Lung (tissue), 12 donors: ENCODE measurements around the gene AMACR. TPM values are rescaled to one million over a fixed set of nuclear protein-coding genes. Genes with fewer than 3 reads are reported as not detected.

Source experiments
- ATAC-seq: fragments of 200-7000 bp; cut with Tn5 transposase; one replicate; pipeline ENCODE4 v1.9.1; 2020; ENCODE audit warnings: moderate number of reproducible peaks; ENCODE audit not compliant: insufficient read depth, low FRiP score
- DNase-seq, 3 donors: peaks; one replicate each; pipeline ENCODE4 v3.0.0-alpha.2; 2013 to 2017
- H3K27ac ChIP-seq, 2 donors: one replicate each; pipeline ENCODE4 v1.5.1; 2013; ENCODE audit warnings: mild to moderate bottlenecking in 2 of 2, moderate library complexity in 2 of 2, control low read depth in 1 of 2, inconsistent platforms in 1 of 2, low read depth in 1 of 2, low read length in 1 of 2
- H3K27me3 ChIP-seq, 3 donors: one replicate each; pipeline ENCODE4 v1.5.1; 2013; ENCODE audit warnings: low read length in 2 of 3; ENCODE audit not compliant: control insufficient read depth in 3 of 3, insufficient read depth in 3 of 3
- H3K36me3 ChIP-seq, 4 donors: one replicate each; pipeline ENCODE4 v1.5.1; 2013; ENCODE audit warnings: low read length in 4 of 4, mild to moderate bottlenecking in 1 of 4, moderate library complexity in 1 of 4; ENCODE audit not compliant: control insufficient read depth in 4 of 4, insufficient read depth in 4 of 4
- H3K4me1 ChIP-seq, 5 donors: one replicate each; pipeline ENCODE4 v1.5.1; 2013; ENCODE audit warnings: low read length in 5 of 5, mild to moderate bottlenecking in 2 of 5, moderate library complexity in 1 of 5; ENCODE audit not compliant: control insufficient read depth in 5 of 5, insufficient read depth in 5 of 5
- H3K4me3 ChIP-seq: one replicate; pipeline ENCODE4 v1.5.1; 2013; ENCODE audit warnings: mild to moderate bottlenecking, control low read depth, moderate library complexity
- H3K9ac ChIP-seq, 2 donors: one replicate each; pipeline ENCODE4 v1.5.1; 2013; ENCODE audit warnings: low read length in 2 of 2, control low read depth in 1 of 2; ENCODE audit not compliant: insufficient read depth in 1 of 2
- H3K9me3 ChIP-seq, 4 donors: one replicate each; pipeline ENCODE4 v1.5.1; 2013; ENCODE audit warnings: low read length in 3 of 4, mild to moderate bottlenecking in 1 of 4, moderate library complexity in 1 of 4; ENCODE audit not compliant: control insufficient read depth in 4 of 4, insufficient read depth in 3 of 4
- CTCF ChIP-seq: IDR thresholded peaks from 2 replicates; pipeline ENCODE4 v1.5.1; 2012; ENCODE audit warnings: mild to moderate bottlenecking; ENCODE audit errors: control extremely low read depth, extremely low read depth
- WGBS, 2 donors: extraction: QIAGEN DNeasy Blood & Tissue Kit; methylation state at CpG; one replicate each; pipeline ENCODE4 v1.1.7; 2013; 5-methylcytosine and 5-hydroxymethylcytosine counted together
- polyA plus RNA-seq, 2 donors: library from polyadenylated mRNA; stranded (reverse); fragments of 200-250 nt; gene quantifications; one replicate each; pipeline ENCODE4 v1.2.1, GENCODE V29; 2013
- total RNA-seq, 2 donors: library from RNA; depleted of rRNA in 1 of 2; stranded (reverse); fragments of >200 nt in 1 of 2; gene quantifications; one replicate each; pipeline ENCODE4 v1.2.1, GENCODE V29; 2014 to 2021
- donor health status: control.
- donor health status: control.
- donor health status: Bipolar disorder and iron deficiency.
- donor health status: healthy.
- donor health status: DM: yes; HTN: yes; CAD: no.

The AMACR gene
- total and polyA plus RNA-seq, 4 donors, result 5.9 to 16.1 (median 8.2) TPM

DNA sequence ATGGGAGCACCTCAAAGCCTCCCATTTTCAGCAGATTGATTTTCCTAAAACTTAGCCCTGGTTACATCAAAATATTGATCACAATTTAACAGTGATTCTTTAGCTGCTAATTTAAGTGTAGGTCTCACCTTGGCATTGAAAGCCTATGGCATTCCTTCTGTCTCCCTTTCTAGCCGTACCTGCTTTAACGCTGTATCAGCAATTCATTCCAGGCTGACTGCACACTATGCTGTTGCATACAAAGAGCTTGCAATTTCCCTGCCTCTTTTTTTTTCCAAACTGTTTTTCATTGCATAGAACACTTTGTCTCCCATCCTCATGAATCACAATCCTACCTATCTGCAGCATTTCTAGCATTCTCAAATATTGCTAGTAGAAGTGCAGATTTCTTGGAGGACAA, 8.9 kb upstream of the AMACR start:
- H3K4me1 ChIP-seq, result peaks cover 0 to 16% (median 3%) of the 10 kb centered on the region in 5 donors

GRCh38 chr5:34016222-34016621, 8.4 kb upstream of the AMACR start:
- H3K27ac ChIP-seq, result no peak overlapping the region
- DNase-seq (no peak), ATAC-seq (no peak)
- no peak overlapping the region for H3K9ac ChIP-seq
- H3K4me3 ChIP-seq, result no peak overlapping the region
- peaks cover 0 to 4% (median under 1%) of the 10 kb centered on the region in 4 donors for H3K36me3 ChIP-seq
- no peak for TF ChIP-seq CTCF
- H3K27me3 ChIP-seq, result no peaks in the 10 kb centered on the region
- peaks cover 0 to 16% (median 3%) of the 10 kb centered on the region in 5 donors for H3K4me1 ChIP-seq
- H3K9me3 ChIP-seq, result no peaks in the 10 kb centered on the region
- WGBS, 2 donors, result 73 to 76% methylated on average over 5 of the region's 5 CpGs

More for the DNA sequence above, 8.9 kb upstream of the AMACR start:
- DNase-seq, result no peak
- H3K27ac ChIP-seq, result no peak overlapping the region
- TF ChIP-seq CTCF, result no peak
- no peak overlapping the region for H3K4me3 ChIP-seq
- peaks cover 0 to 4% (median under 1%) of the 10 kb centered on the region in 4 donors for H3K36me3 ChIP-seq
- no peaks in the 10 kb centered on the region for H3K9me3 ChIP-seq
- H3K9ac ChIP-seq, result no peak overlapping the region
- ATAC-seq, result no peak
- WGBS, 2 donors, result 94 to 99% methylated on average over 2 of the region's 2 CpGs
- H3K27me3 ChIP-seq, result no peaks in the 10 kb centered on the region

GRCh38 chr5:34015120-34015822, 7.4 kb upstream of the AMACR start:
- 92 to 95% methylated on average over 4 of the region's 4 CpGs for WGBS, 2 donors
- no peaks in the 10 kb centered on the region for H3K36me3 ChIP-seq
- H3K9me3 ChIP-seq, result no peaks in the 10 kb centered on the region
- no peak for ATAC-seq
- no peak for DNase-seq
- H3K9ac ChIP-seq, result no peak overlapping the region
- TF ChIP-seq CTCF, result no peak
- H3K4me1 ChIP-seq, result peaks cover 0 to 16% (median 0%) of the 10 kb centered on the region in 5 donors
- H3K4me3 ChIP-seq, result no peak overlapping the region
- no peak overlapping the region for H3K27ac ChIP-seq
- H3K27me3 ChIP-seq, result no peaks in the 10 kb centered on the region
